GM21515 (cell line): Measurements from ENCODE around the gene PTPRC.

ENCODE experiments used
- ATAC-seq: cut with Tn5 transposase; IDR thresholded peaks from one replicate; pipeline ENCODE4 v1.9.1; 2021; ENCODE audit not compliant: unreplicated experiment

PTPRC gene

DNA sequence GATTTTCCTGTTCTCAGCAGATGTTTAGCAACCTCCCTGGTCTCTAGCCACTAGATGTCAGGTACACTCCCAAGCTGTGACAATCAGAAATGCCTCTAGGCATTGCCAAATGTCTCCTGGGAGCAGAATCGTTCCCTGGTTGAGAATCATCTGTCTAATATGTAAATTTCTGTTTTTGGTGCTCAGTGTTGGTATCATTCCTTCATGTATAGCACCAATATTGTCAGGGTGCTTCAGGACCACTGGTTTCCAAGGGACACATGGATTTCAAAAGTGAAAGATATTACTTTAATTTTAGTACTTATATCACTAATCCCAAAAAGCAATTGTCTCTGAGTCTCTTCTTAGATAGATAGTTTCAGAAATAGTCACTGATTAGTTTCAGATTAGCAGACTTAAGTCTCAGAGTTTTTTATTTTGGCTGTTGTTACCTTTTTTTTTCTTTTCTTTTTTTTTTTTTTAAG is 160.1 kb downstream of the PTPRC start:
- ATAC-seq, result peak; percentile 69

DNA sequence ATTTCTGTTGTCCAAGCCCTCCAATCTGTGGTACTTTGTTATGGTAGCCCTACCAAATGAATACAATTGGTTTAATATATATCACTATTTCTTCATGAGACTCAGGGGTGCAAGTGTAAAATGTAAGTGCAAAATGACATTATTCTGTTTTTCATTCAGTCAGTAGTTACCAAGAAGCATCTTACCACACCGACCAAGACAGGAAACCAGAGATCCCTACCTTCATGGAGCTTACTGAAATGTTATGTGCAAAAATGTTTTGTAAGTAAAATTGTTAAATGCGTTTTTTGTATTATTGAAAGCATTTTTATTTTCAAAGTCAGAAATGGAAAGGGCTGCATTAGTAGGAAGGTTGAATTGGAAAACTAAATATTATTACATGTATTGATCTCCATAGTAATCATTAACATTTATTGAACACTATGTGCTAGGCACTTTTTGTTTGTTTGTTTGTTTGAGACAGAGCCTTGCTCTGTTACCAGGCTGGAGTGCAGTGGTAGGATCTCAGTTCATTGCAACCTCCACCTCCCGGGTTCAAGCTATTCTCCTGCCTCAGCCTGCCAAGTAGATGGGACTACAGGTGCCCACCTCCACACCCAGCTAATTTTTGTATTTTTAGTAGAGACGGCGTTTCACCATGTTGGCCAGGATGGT is 166.8 kb downstream of the PTPRC start:
- ATAC-seq, result no peak

DNA sequence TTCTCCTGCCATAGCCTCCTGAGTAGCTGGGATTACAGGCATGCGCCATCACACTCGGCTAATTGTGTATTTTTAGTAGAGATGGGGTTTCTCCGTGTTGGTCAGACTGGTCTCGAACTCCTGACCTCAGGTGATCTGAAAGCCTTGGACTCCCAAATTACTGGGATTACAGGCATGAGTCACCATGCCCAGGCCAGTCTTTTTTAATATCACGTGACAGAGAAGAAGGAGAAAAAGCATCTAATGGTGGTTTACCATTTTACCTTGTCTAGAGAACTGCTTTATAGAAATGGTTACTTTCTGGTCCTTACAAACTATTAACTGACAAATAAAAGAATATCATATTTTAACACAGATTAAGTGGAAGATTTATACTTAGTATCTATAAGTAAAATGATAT is 168.0 kb downstream of the PTPRC start:
- ATAC-seq, result no peak
